ENCODE results near the gene MYBPC3.

MYBPC3 gene

DNA sequence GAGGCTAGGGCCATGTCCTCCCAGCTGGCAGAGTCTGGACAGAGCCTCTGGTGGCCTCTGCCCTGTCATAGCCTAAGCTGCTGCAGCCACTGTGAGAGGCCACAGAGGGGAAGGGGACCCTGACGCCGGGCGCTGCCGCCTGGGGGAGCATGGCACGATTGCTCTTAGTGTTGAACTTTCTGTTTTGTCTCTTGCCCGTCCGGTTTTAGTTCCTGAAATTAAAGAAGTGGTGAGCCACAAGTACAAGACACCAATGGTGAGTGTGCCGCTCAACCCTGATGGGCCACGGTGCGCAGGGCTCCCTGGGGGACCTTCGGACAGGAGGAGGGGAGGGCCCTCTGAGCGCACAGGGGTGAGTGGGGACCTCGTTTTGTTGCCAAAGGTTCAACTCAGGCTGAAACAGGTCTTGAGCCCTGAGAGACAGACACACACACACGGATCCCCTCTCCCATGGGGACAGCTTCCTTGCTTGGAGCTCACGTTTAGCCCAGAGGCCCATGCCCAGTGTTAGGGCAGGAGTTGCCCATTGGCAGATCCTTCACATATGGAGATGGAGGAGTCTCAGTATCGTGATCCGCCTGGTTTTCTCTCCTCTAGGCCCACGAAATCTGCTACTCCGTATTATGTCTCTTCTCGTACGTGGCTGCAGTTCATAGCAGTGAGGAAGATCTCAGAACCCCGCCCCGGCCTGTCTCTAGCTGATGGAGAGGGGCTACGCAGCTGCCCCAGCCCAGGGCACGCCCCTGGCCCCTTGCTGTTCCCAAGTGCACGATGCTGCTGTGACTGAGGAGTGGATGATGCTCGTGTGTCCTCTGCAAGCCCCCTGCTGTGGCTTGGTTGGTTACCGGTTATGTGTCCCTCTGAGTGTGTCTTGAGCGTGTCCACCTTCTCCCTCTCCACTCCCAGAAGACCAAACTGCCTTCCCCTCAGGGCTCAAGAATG, 23.8 kb downstream of the MYBPC3 start:
- no peaks in the 10 kb centered on the region for H3K4me1 ChIP-seq (ENCODE audit: insufficient read depth, low read length, poor library complexity, severe bottlenecking)
- no peaks in the 10 kb centered on the region for H3K9me3 ChIP-seq (ENCODE audit: insufficient read depth, low read depth, low read length)
- no peak overlapping the region for H3K4me2 ChIP-seq (ENCODE audit: low read depth, low read length, poor library complexity, severe bottlenecking)
- no peak overlapping the region for H2AFZ ChIP-seq (ENCODE audit: low read length)
- TF ChIP-seq, protein P1, sequence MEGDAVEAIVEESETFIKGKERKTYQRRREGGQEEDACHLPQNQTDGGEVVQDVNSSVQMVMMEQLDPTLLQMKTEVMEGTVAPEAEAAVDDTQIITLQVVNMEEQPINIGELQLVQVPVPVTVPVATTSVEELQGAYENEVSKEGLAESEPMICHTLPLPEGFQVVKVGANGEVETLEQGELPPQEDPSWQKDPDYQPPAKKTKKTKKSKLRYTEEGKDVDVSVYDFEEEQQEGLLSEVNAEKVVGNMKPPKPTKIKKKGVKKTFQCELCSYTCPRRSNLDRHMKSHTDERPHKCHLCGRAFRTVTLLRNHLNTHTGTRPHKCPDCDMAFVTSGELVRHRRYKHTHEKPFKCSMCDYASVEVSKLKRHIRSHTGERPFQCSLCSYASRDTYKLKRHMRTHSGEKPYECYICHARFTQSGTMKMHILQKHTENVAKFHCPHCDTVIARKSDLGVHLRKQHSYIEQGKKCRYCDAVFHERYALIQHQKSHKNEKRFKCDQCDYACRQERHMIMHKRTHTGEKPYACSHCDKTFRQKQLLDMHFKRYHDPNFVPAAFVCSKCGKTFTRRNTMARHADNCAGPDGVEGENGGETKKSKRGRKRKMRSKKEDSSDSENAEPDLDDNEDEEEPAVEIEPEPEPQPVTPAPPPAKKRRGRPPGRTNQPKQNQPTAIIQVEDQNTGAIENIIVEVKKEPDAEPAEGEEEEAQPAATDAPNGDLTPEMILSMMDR (conservative IDR thresholded peaks at IDR 0.05; ENCODE audit: low read length) = no peak
- TF ChIP-seq EZH2phosphoT487 (IDR thresholded peaks at IDR 0.05; ENCODE audit: borderline replicate concordance) = no peak
- no peaks in the 10 kb centered on the region for H3K9me2 ChIP-seq (replicated peaks; ENCODE audit: low read depth, low read length)
- no peak overlapping the region for H3K4me3 ChIP-seq (ENCODE audit: low read length, poor library complexity, severe bottlenecking)
- peaks cover 3% of the 10 kb centered on the region; the same call in 1 of the 2 replicates for H3K36me3 ChIP-seq (ENCODE audit: insufficient read depth, low read length)
- H3K27me3 ChIP-seq (ENCODE audit: insufficient read depth, low read length, poor library complexity, severe bottlenecking) = no peaks in the 10 kb centered on the region
- no peaks in the 10 kb centered on the region for H3K79me2 ChIP-seq (ENCODE audit: insufficient read depth, low read length)
- H4K20me1 ChIP-seq (ENCODE audit: insufficient read depth, low read length, poor library complexity, severe bottlenecking) = no peaks in the 10 kb centered on the region
- no peaks in the 10 kb centered on the region for H3F3A ChIP-seq (ENCODE audit: low read depth)
- H3K9ac ChIP-seq (ENCODE audit: low read depth, low read length, poor library complexity, severe bottlenecking) = no peak overlapping the region

DNA sequence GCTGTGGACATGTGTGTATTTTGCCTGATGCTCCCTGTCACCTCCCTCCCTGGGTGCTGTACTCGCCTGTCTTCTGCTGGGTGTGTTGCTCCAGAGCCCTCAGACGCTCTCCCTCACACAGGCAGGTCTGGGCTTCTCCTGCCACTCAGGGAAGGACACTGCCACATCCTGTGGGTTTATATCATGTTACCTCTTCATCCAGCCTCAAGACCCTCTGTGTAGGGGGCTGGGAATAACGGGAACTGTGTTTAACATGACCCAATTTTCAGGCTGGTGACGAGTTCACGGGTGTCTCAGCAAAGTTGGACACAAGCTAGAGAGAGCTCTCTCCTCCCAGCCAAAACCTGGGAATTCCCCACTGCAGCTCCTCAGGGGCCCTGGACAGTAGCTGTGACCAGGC, 24.6 kb downstream of the MYBPC3 start:
- no peaks in the 10 kb centered on the region for H3K4me1 ChIP-seq (ENCODE audit: insufficient read depth, low read length, poor library complexity, severe bottlenecking)
- peaks cover 3% of the 10 kb centered on the region; the same call in 1 of the 2 replicates for H3K36me3 ChIP-seq (ENCODE audit: insufficient read depth, low read length)
- TF ChIP-seq EZH2phosphoT487 (IDR thresholded peaks at IDR 0.05; ENCODE audit: borderline replicate concordance) = no peak
- TF ChIP-seq, protein P1 (conservative IDR thresholded peaks at IDR 0.05; ENCODE audit: low read length) = no peak
- H4K20me1 ChIP-seq (ENCODE audit: insufficient read depth, low read length, poor library complexity, severe bottlenecking) = no peaks in the 10 kb centered on the region
- no peaks in the 10 kb centered on the region for H3K79me2 ChIP-seq (ENCODE audit: insufficient read depth, low read length)
- no peaks in the 10 kb centered on the region for H3K27me3 ChIP-seq (ENCODE audit: insufficient read depth, low read length, poor library complexity, severe bottlenecking)
- no peak overlapping the region for H3K9ac ChIP-seq (ENCODE audit: low read depth, low read length, poor library complexity, severe bottlenecking)
- no peak overlapping the region for H2AFZ ChIP-seq (ENCODE audit: low read length)
- H3K4me2 ChIP-seq (ENCODE audit: low read depth, low read length, poor library complexity, severe bottlenecking) = no peak overlapping the region
- H3F3A ChIP-seq (ENCODE audit: low read depth) = no peaks in the 10 kb centered on the region
- no peak overlapping the region for H3K4me3 ChIP-seq (ENCODE audit: low read length, poor library complexity, severe bottlenecking)
- H3K9me3 ChIP-seq (ENCODE audit: insufficient read depth, low read depth, low read length) = no peaks in the 10 kb centered on the region
- no peaks in the 10 kb centered on the region for H3K9me2 ChIP-seq (replicated peaks; ENCODE audit: low read depth, low read length)

DNA sequence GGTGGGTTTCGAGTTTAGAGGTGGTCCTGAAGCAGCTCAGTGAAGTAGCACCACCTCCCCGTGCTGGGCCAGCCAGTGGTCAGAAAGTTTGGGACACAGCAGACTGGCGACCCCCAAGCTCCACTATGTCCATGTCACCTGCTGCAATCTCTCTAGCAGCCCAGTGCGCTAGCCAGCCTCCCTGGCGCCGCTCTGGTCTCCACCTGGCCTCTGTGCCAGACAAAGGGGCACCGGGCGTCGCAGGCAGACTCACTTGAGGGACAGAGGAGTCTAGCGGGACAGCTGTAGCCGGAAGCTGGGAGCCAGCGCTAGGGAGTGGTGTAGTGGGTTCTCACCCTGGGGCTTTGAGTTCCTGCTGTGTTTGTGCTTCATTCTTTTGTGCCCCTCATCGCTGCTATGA, 25.5 kb downstream of the MYBPC3 start:
- Histone ChIP-seq H4K20me1 (ENCODE audit: insufficient read depth, low read length, poor library complexity, severe bottlenecking) (no peaks in the 10 kb centered on the region), H3K27me3 (ENCODE audit: insufficient read depth, low read length, poor library complexity, severe bottlenecking) (no peaks in the 10 kb centered on the region), H3K79me2 (ENCODE audit: insufficient read depth, low read length) (no peaks in the 10 kb centered on the region), H3K36me3 (ENCODE audit: insufficient read depth, low read length) (peaks cover 5% of the 10 kb centered on the region; the same call in 1 of the 2 replicates), H3K4me2 (ENCODE audit: low read depth, low read length, poor library complexity, severe bottlenecking) (no peak overlapping the region), H2AFZ (ENCODE audit: low read length) (no peak overlapping the region), H3K4me3 (ENCODE audit: low read length, poor library complexity, severe bottlenecking) (no peak overlapping the region), H3K9me3 (ENCODE audit: insufficient read depth, low read depth, low read length) (no peaks in the 10 kb centered on the region), H3K9ac (ENCODE audit: low read depth, low read length, poor library complexity, severe bottlenecking) (no peak overlapping the region), H3K9me2 (replicated peaks; ENCODE audit: low read depth, low read length) (no peaks in the 10 kb centered on the region), H3F3A (ENCODE audit: low read depth) (no peaks in the 10 kb centered on the region), H3K4me1 (ENCODE audit: insufficient read depth, low read length, poor library complexity, severe bottlenecking) (no peaks in the 10 kb centered on the region)
- no peak for TF ChIP-seq EZH2phosphoT487 (IDR thresholded peaks at IDR 0.05; ENCODE audit: borderline replicate concordance)
- TF ChIP-seq, protein P1 (conservative IDR thresholded peaks at IDR 0.05; ENCODE audit: low read length) = no peak

Measured in Loucy (cell line).